ENCODE results near the gene LHFPL2.

The LHFPL2 gene

GRCh38 chr5:78595458-78595921, 53.1 kb downstream of the LHFPL2 start:
- no peak for DNase-seq (ENCODE audit: low read depth)

- no peak for DNase-seq (ENCODE audit: low read depth)
These were observed 53.7 kb downstream of the LHFPL2 start for GRCh38 chr5:78594610-78595457.

- DNase-seq (ENCODE audit: low read depth) = no peak
These were observed 54.6 kb downstream of the LHFPL2 start for GRCh38 chr5:78594021-78594420.

- no peak for DNase-seq (ENCODE audit: low read depth)
These were observed 55.1 kb downstream of the LHFPL2 start for GRCh38 chr5:78593465-78593864.

- DNase-seq (ENCODE audit: low read depth) = no peak
These were observed 55.7 kb downstream of the LHFPL2 start for GRCh38 chr5:78592735-78593386.

- no peak for DNase-seq (ENCODE audit: low read depth)
These were observed 56.4 kb downstream of the LHFPL2 start for GRCh38 chr5:78591972-78592700.

- DNase-seq (ENCODE audit: low read depth) = no peak
These were observed 57.4 kb downstream of the LHFPL2 start for GRCh38 chr5:78591138-78591612.

- no peak for DNase-seq (ENCODE audit: low read depth)
These were observed 58.6 kb downstream of the LHFPL2 start for GRCh38 chr5:78589923-78590322.

GRCh38 chr5:78588507-78588906, 60.1 kb downstream of the LHFPL2 start:
- DNase-seq (ENCODE audit: low read depth) = no peak

- no peak for DNase-seq (ENCODE audit: low read depth)
These were observed 60.7 kb downstream of the LHFPL2 start for GRCh38 chr5:78587775-78588291.

- DNase-seq (ENCODE audit: low read depth) = no peak
These were observed 61.3 kb downstream of the LHFPL2 start for GRCh38 chr5:78587081-78587774.

- no peak for DNase-seq (ENCODE audit: low read depth)
These were observed 62.3 kb downstream of the LHFPL2 start for GRCh38 chr5:78586251-78586650.

GRCh38 chr5:78578015-78578414, 70.6 kb downstream of the LHFPL2 start:
- no peak for DNase-seq (ENCODE audit: low read depth)

- no peak for DNase-seq (ENCODE audit: low read depth)
These were observed 71.3 kb downstream of the LHFPL2 start for GRCh38 chr5:78577071-78577807.

GRCh38 chr5:78576376-78576775, 72.2 kb downstream of the LHFPL2 start:
- DNase-seq (ENCODE audit: low read depth) = no peak

- DNase-seq (ENCODE audit: low read depth) = no peak
These were observed 73.8 kb downstream of the LHFPL2 start for GRCh38 chr5:78574731-78575161.

- DNase-seq (ENCODE audit: low read depth) = no peak
These were observed 74.4 kb downstream of the LHFPL2 start for GRCh38 chr5:78574131-78574673.

- DNase-seq (ENCODE audit: low read depth) = no peak
These were observed 75.3 kb downstream of the LHFPL2 start for GRCh38 chr5:78573318-78573717.

GRCh38 chr5:78570646-78571045, 77.9 kb downstream of the LHFPL2 start:
- no peak for DNase-seq (ENCODE audit: low read depth)

- no peak for DNase-seq (ENCODE audit: low read depth)
These were observed 79.1 kb downstream of the LHFPL2 start for GRCh38 chr5:78569441-78569840.

GRCh38 chr5:78568676-78569075, 79.9 kb downstream of the LHFPL2 start:
- DNase-seq (ENCODE audit: low read depth) = no peak

All from activated T-helper 1 cell treated with Interleukin-2 at 50 U/mL for 16 hours (primary cell).